Measurements from ENCODE around the gene GTF2A1.

DNA sequence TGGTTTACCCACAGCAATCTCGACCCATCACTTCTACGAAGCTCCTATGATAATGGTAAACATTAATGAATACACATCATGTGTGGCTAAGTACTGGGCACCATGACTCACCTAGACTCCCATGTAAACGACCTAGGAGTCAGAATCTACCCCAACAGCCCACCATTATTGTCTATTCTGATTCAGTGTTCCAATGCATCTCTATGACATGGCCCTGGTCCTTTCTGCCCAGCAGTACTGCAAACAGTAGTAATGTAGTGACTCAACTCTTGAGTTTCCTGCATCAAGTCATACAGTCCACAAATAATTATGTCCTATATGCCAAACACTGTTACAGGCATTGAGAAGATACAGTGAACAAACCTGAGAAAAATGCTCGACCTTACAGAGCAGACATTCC is 14.6 kb downstream of the GTF2A1 start:
- TF ChIP-seq, protein P1, sequence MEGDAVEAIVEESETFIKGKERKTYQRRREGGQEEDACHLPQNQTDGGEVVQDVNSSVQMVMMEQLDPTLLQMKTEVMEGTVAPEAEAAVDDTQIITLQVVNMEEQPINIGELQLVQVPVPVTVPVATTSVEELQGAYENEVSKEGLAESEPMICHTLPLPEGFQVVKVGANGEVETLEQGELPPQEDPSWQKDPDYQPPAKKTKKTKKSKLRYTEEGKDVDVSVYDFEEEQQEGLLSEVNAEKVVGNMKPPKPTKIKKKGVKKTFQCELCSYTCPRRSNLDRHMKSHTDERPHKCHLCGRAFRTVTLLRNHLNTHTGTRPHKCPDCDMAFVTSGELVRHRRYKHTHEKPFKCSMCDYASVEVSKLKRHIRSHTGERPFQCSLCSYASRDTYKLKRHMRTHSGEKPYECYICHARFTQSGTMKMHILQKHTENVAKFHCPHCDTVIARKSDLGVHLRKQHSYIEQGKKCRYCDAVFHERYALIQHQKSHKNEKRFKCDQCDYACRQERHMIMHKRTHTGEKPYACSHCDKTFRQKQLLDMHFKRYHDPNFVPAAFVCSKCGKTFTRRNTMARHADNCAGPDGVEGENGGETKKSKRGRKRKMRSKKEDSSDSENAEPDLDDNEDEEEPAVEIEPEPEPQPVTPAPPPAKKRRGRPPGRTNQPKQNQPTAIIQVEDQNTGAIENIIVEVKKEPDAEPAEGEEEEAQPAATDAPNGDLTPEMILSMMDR (IDR thresholded peaks at IDR 0.05), result no peak
- TF ChIP-seq EP300 (IDR thresholded peaks at IDR 0.05; ENCODE audit: low read depth) (no peak), POLR2AphosphoS5 (IDR thresholded peaks at IDR 0.05) (no peak)

Measured in transverse colon (tissue), 4 donors.